ENCODE measurements around the gene GRAP2.

Gene GRAP2

DNA sequence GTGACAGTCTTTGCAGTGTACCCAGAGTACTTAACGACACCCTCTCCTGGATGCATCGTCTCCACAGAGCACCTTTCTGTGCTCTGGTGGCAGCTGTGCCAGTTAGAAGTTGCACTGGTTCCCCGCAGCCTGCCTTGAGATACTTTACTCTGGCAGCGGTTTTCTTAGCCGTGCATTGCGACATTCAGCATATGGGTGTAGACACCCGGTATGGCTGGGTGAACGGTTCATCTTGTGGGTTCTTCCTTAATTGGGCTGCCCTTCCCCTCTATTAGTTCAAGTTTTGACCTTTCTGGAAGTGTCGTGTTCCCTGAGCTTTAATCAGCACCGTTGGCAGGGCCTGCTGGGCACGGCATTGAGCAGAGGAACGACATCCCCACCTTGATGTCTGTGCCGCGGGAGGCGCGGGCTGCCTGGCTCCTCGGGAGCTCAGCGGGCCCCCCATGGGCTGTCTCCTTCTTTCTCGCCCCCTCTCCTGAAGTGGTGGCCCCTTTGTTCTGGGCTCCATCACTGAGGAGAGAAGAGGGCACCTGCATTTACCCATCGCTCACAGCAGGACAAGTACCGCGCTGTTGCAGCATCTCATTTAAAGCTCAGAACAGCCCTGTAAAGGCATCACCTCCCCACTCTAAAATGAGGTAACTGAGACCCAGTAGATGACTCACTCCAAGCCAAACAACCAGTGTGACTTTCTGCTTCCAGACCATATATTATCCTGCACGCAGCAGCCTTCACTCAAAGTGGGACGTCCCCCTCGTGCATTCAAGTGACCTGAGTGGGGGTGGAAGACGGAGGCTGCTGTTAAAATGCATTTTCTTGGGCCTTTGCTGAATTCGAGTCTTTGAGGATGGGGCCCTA, 107.2 kb downstream of the GRAP2 start:
- no peaks in the 10 kb centered on the region for H3K27me3 ChIP-seq (ENCODE audit: insufficient read depth, poor library complexity, severe bottlenecking)
- peak; percentile 82 to 96 for DNase-seq (ENCODE audit: low read depth in 1 of 2, low spot score in 1 of 2)

DNA sequence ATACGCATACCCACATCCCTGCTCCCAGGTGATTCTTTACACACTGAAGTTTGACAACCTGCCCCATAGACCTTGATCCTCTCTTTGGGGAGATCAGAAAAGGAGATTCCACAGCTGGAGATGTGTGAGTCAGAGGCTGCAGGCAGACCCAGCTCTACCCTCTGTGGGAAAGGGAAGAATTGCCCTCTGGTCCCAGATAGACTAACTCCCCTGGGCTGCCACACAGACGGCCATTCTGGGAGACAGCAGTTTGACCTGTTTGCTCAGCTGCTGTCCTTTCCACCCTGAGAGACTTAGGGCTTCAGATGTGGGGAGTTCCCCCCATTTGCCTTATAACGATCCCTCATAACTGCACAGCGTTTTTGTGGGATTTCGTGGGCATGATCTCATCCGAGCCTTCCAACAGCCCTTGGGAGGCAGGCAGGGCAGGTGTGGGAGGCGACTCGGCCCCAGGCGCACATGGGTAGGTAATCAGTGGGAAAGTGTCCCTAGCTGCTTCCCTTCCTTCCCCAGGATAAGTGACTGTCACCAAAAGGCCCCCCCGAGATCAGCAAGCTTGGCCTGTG, 107.9 kb downstream of the GRAP2 start:
- no peak for DNase-seq (ENCODE audit: low read depth in 1 of 2, low spot score in 1 of 2)
- Histone ChIP-seq H3K27ac (replicated peaks) (no peak overlapping the region), H3K27me3 (ENCODE audit: insufficient read depth, poor library complexity, severe bottlenecking) (no peaks in the 10 kb centered on the region), H3K4me3 (replicated peaks; ENCODE audit: insufficient read depth, low read length) (no peak overlapping the region)
- TF ChIP-seq, protein P1, sequence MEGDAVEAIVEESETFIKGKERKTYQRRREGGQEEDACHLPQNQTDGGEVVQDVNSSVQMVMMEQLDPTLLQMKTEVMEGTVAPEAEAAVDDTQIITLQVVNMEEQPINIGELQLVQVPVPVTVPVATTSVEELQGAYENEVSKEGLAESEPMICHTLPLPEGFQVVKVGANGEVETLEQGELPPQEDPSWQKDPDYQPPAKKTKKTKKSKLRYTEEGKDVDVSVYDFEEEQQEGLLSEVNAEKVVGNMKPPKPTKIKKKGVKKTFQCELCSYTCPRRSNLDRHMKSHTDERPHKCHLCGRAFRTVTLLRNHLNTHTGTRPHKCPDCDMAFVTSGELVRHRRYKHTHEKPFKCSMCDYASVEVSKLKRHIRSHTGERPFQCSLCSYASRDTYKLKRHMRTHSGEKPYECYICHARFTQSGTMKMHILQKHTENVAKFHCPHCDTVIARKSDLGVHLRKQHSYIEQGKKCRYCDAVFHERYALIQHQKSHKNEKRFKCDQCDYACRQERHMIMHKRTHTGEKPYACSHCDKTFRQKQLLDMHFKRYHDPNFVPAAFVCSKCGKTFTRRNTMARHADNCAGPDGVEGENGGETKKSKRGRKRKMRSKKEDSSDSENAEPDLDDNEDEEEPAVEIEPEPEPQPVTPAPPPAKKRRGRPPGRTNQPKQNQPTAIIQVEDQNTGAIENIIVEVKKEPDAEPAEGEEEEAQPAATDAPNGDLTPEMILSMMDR (IDR thresholded peaks at IDR 0.05; ENCODE audit: insufficient read depth, low read length): no peak
- TF ChIP-seq, protein P2, sequence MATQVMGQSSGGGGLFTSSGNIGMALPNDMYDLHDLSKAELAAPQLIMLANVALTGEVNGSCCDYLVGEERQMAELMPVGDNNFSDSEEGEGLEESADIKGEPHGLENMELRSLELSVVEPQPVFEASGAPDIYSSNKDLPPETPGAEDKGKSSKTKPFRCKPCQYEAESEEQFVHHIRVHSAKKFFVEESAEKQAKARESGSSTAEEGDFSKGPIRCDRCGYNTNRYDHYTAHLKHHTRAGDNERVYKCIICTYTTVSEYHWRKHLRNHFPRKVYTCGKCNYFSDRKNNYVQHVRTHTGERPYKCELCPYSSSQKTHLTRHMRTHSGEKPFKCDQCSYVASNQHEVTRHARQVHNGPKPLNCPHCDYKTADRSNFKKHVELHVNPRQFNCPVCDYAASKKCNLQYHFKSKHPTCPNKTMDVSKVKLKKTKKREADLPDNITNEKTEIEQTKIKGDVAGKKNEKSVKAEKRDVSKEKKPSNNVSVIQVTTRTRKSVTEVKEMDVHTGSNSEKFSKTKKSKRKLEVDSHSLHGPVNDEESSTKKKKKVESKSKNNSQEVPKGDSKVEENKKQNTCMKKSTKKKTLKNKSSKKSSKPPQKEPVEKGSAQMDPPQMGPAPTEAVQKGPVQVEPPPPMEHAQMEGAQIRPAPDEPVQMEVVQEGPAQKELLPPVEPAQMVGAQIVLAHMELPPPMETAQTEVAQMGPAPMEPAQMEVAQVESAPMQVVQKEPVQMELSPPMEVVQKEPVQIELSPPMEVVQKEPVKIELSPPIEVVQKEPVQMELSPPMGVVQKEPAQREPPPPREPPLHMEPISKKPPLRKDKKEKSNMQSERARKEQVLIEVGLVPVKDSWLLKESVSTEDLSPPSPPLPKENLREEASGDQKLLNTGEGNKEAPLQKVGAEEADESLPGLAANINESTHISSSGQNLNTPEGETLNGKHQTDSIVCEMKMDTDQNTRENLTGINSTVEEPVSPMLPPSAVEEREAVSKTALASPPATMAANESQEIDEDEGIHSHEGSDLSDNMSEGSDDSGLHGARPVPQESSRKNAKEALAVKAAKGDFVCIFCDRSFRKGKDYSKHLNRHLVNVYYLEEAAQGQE (IDR thresholded peaks at IDR 0.05; ENCODE audit: insufficient replicate concordance, low read depth): no peak
- no peak for TF ChIP-seq POLR2AphosphoS5 (IDR thresholded peaks at IDR 0.05; ENCODE audit: low read depth)
- TF ChIP-seq SPI1 (IDR thresholded peaks at IDR 0.05; ENCODE audit: borderline replicate concordance, low read depth): no peak
- no peak for TF ChIP-seq GABPA (IDR thresholded peaks at IDR 0.05; ENCODE audit: low read depth)

More for the DNA sequence above, 107.2 kb downstream of the GRAP2 start:
- H3K27ac ChIP-seq (replicated peaks): peak overlapping the region; percentile 30; the same call in 1 of the 2 replicates
- H3K4me3 ChIP-seq (replicated peaks; ENCODE audit: insufficient read depth, low read length): no peak overlapping the region
- no peak for TF ChIP-seq GABPA (IDR thresholded peaks at IDR 0.05; ENCODE audit: low read depth)
- TF ChIP-seq POLR2AphosphoS5 (IDR thresholded peaks at IDR 0.05; ENCODE audit: low read depth): peak; percentile 51; the same call in 1 of the 2 replicates

DNA sequence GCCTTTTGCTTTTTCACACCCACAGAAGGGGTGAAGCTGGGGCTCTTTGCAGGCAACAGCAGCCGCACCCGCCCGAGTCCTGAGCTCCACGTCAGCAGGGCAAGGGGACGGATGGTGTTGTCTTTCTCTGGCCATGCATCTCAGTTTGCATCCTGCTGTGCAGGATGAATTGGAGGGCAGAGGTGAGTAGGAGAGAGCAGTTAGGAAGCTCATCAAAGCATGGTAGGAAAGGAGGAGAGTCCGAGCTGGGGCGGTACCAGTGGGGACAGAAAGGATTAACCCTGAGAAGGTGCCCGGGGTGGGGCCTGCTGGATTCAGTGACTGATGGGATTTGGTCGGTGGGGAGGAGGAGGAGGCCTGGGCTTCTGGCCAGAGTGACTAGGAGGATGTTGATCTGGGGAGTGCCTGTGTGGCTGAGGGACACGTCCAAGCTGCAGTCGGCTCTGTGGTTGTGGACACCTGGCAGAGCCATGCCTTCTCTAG, 108.4 kb downstream of the GRAP2 start:
- Histone ChIP-seq H3K27me3 (ENCODE audit: insufficient read depth, poor library complexity, severe bottlenecking) (no peaks in the 10 kb centered on the region), H3K27ac (replicated peaks) (no peak overlapping the region), H3K4me3 (replicated peaks; ENCODE audit: insufficient read depth, low read length) (no peak overlapping the region)
- TF ChIP-seq, protein P2 (IDR thresholded peaks at IDR 0.05; ENCODE audit: insufficient replicate concordance, low read depth): no peak
- TF ChIP-seq SPI1 (IDR thresholded peaks at IDR 0.05; ENCODE audit: borderline replicate concordance, low read depth) (no peak), POLR2AphosphoS5 (IDR thresholded peaks at IDR 0.05; ENCODE audit: low read depth) (no peak), GABPA (IDR thresholded peaks at IDR 0.05; ENCODE audit: low read depth) (no peak)
- TF ChIP-seq, protein P1 (IDR thresholded peaks at IDR 0.05; ENCODE audit: insufficient read depth, low read length): no peak
- DNase-seq (ENCODE audit: low read depth in 1 of 2, low spot score in 1 of 2): no peak

DNA sequence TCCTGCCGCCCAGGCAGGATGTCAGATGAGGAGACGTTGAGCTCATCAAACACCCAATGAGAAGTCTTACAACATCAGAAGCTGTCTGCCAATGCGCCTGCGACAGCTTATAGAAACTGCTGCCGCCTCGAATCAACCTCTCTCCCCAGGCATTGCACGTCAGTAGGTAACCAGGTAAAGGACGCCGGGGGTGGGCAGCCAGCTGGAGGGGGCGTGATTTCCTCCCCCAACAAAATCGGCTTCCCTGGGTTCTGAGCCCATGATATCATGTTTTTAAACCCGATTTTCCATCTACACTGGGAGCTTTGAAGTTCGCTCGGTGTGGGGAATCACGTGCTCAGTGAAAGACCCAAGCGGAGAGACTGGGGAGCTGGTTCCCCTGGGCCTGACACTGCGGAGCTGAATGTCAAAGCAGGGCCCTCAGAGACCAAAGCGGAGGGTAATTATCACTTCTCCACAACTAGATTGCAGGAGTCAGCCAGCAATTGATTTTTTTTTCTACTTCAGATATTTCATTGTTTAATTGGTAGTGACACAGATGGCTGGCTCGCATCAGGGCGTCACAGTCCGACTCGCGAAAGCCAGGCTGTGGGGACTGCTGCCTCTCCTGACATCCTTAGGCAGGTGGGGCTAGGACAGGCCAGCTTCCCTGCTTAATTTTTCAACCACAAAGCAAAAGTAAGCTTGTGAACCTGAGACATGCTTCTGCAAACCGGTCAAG, 109.2 kb downstream of the GRAP2 start:
- TF ChIP-seq, protein P1 (IDR thresholded peaks at IDR 0.05; ENCODE audit: insufficient read depth, low read length): no peak
- TF ChIP-seq, protein P2 (IDR thresholded peaks at IDR 0.05; ENCODE audit: insufficient replicate concordance, low read depth): no peak
- no peaks in the 10 kb centered on the region for H3K27me3 ChIP-seq (ENCODE audit: insufficient read depth, poor library complexity, severe bottlenecking)
- no peak for DNase-seq (ENCODE audit: low read depth in 1 of 2, low spot score in 1 of 2)
- H3K27ac ChIP-seq (replicated peaks): no peak overlapping the region
- no peak overlapping the region for H3K4me3 ChIP-seq (replicated peaks; ENCODE audit: insufficient read depth, low read length)
